UCSD-AML1 (cell line): ENCODE results near the gene CHAF1A.
A peak's percentile ranks its signal among the peaks of the same experiment; 100 is the strongest.

ENCODE experiments used
- DNase-seq: peaks from one replicate; lab custom pipeline; 2025; ENCODE audit not compliant: unreplicated experiment; lab: John Stamatoyannopoulos, UW

Gene CHAF1A

GRCh38 chr19:4403005-4403761 lies 743 bp downstream of the CHAF1A start:
- DNase-seq: no peak

DNA sequence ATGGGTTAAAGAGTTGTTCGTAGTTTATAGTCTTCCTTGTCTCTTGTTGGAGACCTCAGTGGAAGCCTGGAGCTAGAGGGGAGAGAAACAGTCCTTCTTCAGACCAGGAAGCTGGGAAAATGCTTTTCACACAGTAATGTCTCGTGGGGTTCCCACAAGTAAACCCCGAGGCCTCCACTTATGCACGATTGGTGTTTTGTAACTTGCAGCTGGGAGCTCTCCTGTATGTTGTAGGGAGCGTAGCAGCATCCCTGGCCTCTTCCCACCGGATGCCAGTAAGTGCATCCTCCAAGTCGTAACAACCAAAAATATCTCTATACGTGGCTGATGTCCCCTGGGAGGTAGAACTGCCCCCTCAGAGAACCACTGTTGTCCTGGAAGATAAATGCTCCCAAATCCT lies 3.5 kb downstream of the CHAF1A start:
- DNase-seq: no peak

- DNase-seq: no peak
These were observed 4.2 kb downstream of the CHAF1A start for GRCh38 chr19:4406626-4407025.

DNA sequence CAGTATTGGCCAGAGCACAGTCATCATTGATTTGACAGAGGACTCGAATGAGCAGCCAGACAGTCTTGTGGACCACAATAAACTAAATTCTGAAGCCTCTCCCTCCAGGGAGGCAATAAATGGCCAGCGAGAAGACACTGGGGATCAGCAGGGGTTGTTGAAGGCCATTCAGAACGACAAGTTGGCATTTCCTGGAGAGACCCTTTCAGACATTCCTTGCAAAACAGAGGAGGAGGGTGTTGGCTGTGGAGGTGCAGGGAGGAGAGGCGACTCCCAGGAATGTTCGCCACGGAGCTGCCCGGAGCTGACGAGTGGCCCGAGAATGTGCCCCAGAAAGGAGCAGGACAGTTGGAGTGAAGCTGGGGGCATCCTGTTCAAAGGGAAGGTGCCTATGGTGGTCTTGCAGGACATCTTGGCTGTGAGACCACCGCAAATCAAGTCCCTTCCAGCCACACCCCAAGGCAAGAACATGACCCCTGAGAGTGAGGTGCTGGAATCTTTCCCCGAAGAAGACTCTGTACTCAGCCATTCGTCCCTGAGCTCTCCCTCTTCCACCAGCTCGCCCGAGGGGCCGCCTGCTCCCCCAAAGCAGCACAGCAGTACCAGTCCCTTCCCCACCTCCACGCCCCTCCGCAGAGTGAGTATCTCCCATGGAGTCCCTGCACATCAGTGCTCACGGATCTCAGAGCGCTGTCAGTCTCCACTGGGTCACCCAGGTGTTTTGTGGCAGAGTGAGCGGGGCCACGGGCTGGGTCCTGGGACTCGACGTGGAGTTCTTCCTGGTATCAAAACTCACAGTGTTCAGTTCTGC lies 6.9 kb downstream of the CHAF1A start:
- no peak for DNase-seq

GRCh38 chr19:4413588-4413987 lies 11.1 kb downstream of the CHAF1A start:
- DNase-seq: no peak

GRCh38 chr19:4414144-4414799 lies 11.8 kb downstream of the CHAF1A start:
- no peak for DNase-seq

DNA sequence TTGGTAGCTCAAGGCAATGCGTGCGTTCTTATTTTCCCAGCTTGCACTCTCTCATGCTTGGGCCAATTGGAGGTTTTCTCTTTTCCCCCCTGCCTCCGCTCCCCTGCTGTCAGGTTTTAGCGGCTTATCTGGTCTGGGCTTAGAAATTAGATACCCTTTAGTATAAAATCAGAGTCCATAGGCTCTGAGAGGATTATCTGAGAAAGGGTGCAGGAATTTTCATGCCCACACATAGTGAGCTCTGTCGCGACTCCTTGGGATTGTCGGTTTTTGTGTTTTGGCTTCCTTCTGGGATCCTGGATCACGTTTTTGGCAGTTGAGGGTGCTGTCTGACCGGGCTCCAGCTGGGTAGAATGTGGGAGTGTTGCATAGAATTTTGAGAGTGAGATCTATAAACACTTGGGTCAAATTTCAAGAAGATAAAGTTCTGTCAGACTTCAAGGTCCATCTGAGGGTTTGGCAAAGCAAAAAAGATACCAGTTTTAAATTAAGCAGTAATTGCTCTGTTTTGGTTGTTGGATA lies 12.4 kb downstream of the CHAF1A start:
- no peak for DNase-seq

DNA sequence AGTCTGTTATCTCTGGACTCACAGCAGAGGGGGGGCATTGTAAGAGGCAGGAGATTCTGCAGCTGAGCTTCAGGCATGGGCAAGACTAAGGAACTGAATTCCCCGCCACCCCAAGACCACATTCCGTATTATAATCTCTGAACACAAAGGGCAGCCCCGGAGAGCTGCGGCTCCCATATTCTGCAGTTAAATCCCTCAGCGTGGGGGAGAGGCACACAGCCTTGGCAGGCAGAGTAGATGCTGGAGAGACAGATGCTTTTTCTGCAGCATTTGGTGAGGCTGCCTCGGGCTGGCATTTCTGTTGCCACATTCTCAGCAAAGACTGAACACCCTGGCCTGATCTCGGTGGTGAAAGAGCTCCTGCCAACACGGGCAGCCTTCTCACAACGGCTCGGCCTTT lies 12.9 kb downstream of the CHAF1A start:
- DNase-seq: no peak

- no peak for DNase-seq
These were observed 13.8 kb downstream of the CHAF1A start for GRCh38 chr19:4416268-4416667.

DNA sequence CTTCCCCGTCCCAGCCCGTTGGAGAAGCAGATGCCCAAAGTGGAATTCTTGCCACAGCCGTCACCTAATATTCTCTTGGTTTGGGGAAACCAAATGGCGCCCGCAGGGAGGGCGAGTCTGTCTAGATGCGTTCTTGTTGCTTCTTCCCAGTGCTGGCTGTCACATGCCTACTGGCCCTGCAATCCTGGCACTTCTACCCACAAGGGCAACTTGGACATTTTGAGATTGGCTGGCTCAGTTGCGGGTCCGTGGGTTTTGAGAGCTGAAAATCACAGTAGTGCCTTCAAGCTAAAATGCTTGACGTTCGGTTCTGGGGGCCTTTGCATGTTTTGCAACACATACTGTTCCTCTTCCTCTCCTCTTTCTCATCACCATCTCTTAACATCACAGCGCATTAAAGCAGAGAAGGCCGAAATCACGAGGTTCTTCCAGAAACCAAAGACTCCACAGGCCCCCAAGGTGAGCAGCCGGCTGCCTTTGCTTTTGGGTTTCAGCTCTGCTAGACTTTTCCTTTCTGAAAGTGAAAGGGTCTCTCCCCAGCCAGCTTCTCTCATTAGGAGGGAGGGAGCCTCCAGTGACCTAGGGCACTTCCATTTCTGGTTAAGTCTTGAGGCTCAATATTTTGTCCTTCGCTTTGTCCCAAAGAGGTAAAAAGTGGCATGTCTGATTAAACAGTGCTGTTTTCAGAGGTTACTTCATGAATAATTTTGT lies 21.1 kb downstream of the CHAF1A start:
- DNase-seq: no peak

DNA sequence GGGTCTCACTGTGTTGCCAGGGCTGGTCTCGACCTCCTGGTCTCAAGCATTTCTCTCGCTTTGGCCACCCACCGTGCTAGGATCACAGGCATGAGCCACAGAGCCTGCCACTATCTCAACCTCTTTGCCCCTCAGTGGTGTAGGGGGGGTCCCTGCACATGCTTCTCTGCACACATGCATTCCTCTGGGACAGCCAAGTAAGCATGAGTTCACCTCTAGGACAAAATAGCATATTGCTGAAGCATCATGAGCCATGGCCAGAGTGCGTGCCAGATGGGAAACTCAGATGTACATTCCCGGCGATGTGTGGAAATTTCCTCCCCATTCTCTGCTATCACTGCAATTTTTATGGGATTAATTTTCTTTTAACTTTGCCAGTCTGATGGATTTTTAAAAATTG lies 23.1 kb downstream of the CHAF1A start:
- DNase-seq: no peak

DNA sequence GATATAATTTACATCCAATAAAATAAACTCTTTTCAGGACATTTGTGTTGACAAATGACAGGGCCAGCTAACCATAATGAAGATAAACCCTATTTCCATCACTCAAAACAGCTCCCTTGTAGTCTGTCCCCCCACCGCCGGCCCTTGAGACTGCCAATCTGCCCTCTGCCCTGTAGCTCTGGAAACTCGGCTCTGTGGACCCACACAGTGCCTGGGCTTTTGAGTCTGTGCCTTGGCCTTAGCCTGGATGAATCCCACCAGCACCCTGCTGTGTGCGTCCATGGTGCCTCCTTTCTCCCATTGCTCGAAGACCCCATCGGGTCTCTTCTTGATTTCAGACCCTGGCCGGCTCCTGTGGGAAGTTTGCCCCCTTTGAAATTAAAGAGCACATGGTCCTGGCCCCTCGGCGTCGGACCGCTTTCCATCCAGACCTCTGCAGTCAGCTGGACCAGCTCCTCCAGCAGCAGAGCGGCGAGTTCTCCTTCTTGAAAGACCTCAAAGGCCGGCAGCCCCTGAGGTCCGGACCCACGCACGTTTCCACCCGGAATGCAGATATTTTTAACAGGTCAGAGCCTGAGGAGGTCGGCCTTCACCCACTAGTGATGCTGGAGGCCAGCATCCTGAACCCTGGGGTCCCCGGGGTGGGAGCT lies 26.0 kb downstream of the CHAF1A start:
- no peak for DNase-seq

DNA sequence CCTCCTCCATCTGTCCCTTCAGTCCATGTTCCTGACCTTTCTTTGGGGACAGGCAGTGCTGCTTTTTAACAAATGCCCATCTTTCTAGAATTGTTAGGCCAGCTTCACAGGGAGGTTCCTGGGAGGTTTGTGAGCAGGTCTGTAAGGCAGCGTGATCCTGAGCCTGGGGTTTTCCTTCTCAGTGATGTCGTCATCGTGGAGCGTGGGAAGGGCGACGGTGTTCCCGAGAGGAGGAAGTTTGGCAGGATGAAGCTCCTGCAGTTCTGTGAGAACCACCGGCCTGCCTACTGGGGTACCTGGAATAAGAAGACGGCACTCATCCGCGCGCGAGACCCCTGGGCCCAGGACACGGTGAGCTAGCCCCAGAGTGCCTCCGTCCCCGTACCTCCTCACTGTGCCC lies 26.8 kb downstream of the CHAF1A start:
- DNase-seq: no peak

DNA sequence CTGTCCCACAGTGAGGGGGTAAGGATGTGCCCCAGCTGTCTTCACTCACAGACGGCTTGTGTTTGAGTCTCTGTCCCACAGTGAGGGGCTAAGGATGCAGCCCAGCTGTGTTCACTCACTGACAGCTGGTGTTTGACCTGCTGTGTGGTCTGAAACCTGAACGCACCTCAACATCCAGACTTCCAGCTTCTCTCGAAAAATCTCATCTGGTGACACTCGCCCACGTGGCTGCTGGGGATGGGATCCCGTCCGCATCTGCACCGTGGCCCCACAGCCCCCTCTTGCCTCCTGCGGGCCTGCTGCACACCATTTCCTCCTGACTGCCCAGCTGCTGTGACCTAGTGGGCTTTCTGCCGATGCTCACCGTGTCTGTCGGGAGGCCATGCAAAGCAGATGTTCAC lies 27.3 kb downstream of the CHAF1A start:
- DNase-seq: no peak

DNA sequence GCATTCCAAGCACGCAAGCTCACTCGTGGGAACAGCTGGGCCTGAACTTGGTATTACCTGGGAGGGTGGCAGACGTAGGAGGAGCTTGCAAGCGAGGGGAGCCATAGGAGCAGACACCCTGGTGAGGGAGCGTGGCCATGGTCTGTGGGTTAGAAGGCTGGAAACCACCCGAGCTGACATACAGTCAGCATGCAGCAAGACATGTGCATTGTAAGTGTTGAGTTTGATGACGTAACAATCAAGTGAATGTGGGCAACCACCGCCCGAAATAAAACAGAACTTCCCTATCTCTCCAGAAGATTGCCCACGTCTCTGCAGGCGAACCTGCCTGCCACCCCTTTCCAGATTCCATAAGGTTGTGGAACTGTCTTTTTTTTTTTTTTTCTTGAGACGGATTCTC lies 28.3 kb downstream of the CHAF1A start:
- DNase-seq: no peak

DNA sequence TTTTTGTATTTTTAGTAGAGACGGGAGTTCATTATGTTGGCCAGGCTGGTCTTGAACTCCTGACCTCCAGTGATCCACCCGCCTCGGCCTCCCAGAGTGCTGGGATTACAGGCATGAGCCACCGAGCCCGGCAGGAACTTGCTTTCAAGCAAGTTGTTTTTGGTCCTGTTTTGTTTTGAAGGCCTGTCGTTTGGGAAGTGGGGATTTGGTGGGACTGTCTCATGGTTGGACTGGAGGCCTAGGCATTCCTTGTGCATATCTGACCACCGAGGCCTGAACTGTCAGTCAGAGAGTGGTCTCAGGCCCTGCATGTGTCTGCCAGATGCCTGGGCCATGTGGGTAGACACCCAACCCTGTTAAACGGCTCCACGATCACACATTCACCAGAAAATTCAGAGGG lies 28.9 kb downstream of the CHAF1A start:
- DNase-seq: no peak

GRCh38 chr19:4431808-4432674 lies 29.6 kb downstream of the CHAF1A start:
- DNase-seq: peak; percentile 27

DNA sequence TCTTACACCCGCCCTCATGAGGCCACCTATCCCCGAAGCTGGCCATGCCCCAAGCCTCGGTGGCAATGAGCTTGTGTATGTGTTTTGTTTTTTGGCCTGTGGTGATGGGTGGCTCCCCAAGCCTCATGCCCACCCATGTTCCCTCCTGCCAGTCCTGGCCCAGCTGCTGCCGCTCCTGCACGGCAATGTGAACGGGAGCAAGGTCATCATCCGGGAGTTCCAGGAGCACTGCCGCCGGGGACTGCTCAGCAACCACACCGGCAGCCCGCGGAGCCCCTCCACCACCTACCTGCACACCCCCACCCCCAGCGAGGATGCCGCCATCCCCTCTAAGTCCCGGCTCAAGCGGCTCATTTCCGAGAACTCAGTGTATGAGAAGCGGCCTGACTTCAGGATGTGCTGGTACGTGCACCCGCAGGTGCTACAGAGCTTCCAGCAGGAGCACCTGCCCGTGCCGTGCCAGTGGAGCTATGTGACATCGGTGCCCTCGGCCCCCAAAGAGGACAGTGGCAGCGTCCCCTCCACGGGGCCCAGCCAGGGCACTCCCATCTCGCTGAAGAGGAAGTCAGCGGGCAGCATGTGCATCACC lies 30.6 kb downstream of the CHAF1A start:
- no peak for DNase-seq

DNA sequence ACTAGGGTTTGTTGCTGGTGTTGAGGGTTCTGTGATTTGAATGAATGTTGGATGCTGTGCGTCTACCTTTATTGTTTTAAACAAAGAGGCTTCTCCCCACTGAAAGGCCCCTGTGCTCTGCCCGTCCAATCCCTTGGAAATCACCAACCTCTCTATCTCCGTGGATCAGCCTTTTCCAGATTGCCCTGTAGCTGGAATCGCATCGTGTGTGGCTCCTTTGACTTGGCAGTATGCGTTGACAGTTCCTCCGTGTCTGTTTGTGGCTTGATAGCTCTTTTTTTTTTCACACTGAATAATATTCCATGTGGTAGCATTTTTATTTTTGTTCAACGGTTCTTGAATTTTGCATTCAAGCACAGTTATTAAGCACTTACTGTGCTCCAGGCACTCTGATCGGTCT lies 32.0 kb downstream of the CHAF1A start:
- no peak for DNase-seq
